ENCODE results near the gene S100A12. TPM values are rescaled to one million over a fixed set of nuclear protein-coding genes. Genes with fewer than 3 reads are reported as not detected.
A peak's percentile ranks its signal among the peaks of the same experiment; 100 is the strongest.

S100A12 gene
- polyA plus RNA-seq, 1 experiment = not detected

DNA sequence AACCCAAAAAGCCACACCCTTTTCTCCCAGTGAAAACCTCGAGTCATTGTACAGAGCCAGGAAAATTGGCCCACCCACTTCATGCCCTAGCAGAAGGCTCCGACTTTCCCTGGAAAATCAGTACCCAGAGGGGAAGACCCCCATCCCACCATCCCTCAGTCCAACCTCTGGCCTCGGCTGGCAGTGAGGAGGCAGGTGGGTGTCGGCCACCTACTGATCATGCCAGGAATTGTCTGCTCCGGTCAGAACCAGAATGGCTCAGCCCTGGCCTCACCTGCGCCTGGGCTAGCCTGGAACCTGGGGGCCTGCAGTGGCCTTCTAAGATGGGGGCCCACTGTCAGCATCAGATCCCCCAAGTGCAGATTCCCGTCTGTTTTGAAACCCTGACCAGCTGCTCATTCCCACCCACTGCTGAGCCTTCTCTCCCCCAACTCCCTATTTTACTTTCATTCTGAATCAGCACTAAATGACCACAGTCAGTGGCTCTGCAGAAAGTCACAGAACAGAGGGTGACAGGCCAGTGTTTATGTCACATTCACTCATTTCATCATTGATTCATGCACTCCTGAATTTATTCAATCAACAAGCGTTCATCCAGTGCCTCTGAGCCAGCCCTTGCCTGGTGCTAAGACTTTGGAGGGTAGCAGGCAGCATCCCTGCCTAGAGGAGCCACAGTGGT lies 20.8 kb downstream of the S100A12 start:
- Histone ChIP-seq H3K27me3 (ENCODE audit: control insufficient read depth, insufficient read depth, low read length) (peaks cover 5% of the 10 kb centered on the region; the same call in 1 of the 2 replicates), H3K36me3 (ENCODE audit: control insufficient read depth, insufficient read depth, low read length) (no peaks in the 10 kb centered on the region), H3K4me3 (ENCODE audit: low read depth, low read length) (no peak overlapping the region)
- ChIA-PET POLR2A (no interaction called here), CTCF (interaction anchor here (0.7 to 17.9 kb wide), 15 partner anchors 9 to 397 kb away, joined by 3 to 404 read pairs (median 4); no protein-coding TSS in a partner anchor)
- TF ChIP-seq, protein P1, sequence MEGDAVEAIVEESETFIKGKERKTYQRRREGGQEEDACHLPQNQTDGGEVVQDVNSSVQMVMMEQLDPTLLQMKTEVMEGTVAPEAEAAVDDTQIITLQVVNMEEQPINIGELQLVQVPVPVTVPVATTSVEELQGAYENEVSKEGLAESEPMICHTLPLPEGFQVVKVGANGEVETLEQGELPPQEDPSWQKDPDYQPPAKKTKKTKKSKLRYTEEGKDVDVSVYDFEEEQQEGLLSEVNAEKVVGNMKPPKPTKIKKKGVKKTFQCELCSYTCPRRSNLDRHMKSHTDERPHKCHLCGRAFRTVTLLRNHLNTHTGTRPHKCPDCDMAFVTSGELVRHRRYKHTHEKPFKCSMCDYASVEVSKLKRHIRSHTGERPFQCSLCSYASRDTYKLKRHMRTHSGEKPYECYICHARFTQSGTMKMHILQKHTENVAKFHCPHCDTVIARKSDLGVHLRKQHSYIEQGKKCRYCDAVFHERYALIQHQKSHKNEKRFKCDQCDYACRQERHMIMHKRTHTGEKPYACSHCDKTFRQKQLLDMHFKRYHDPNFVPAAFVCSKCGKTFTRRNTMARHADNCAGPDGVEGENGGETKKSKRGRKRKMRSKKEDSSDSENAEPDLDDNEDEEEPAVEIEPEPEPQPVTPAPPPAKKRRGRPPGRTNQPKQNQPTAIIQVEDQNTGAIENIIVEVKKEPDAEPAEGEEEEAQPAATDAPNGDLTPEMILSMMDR (IDR thresholded peaks at IDR 0.05; ENCODE audit: insufficient read depth, low read depth, low read length) = no peak
- DNase-seq (ENCODE audit: low read depth) = no peak

DNA sequence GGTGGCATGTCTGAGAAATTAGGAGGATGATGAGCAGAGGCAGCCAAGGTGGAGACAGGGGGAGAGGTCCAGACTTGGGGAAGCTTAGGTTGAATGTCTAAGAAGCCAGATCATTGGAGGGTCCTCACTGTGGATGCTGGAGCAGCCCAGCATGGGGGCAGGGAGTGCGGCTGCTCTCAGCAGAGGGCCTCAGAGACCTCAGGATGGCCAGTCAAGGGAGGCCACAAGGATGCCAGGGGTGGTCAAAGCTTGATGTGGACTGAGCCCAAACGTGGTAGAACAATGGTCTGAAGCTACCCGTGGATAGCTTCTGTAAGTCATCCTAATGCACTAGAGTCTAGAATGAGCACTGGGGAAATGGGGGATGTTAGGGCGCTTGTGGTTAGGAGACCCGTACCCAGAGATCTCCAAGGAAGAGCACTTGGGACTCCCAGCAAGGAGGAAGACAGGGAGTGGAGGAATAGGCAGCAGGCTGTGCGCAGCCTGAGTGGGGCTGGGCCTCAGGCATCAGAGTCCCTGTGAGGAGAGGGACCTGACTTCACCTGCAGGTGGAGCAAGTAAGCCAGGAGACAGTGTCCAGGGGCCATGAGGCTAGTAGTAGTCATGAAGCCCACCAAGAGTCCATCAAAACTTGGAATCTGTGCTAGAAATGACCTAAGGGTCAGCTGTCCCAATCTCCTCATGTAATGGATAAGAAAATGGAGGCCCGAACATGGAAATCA lies 22.0 kb downstream of the S100A12 start:
- POLR2A ChIA-PET = no interaction called here

DNA sequence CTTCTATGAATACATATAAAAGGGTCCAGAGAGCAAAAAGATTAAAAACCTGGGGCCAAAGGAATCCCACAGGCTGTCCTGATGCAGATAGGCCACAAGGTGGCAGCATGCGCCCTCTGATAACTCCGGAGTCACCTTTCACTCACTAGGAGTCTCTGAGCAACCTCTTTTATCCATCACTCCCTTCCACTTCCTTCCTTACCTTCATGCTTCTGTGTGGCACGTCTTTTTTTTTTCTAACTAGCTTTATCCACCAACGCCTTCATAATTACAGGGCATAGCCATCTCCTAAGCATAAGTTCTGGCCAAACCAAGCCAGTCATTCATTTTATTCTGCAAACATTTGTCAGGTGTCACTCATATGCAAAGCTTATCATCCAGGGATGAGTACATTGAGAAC lies 22.9 kb downstream of the S100A12 start:
- Histone ChIP-seq H3K4me3 (ENCODE audit: low read depth, low read length) (no peak overlapping the region), H3K36me3 (ENCODE audit: control insufficient read depth, insufficient read depth, low read length) (no peaks in the 10 kb centered on the region), H3K27me3 (ENCODE audit: control insufficient read depth, insufficient read depth, low read length) (peaks cover 6% of the 10 kb centered on the region; the same call in 1 of the 2 replicates)
- DNase-seq (ENCODE audit: low read depth) = no peak
- TF ChIP-seq, protein P1 (IDR thresholded peaks at IDR 0.05; ENCODE audit: insufficient read depth, low read depth, low read length) = peak; percentile 80
- ChIA-PET POLR2A (no interaction called here), CTCF (interaction anchor here (0.7 to 17.9 kb wide), 28 partner anchors 9 to 594 kb away, joined by 3 to 404 read pairs (median 4); partner anchors contain the start of gene DENND4B)

More for the DNA sequence above, 22.0 kb downstream of the S100A12 start:
- DNase-seq (ENCODE audit: low read depth) = no peak
- TF ChIP-seq, protein P1 (IDR thresholded peaks at IDR 0.05; ENCODE audit: insufficient read depth, low read depth, low read length) = peak; percentile 43
- CTCF ChIA-PET = interaction anchor here (0.7 to 17.9 kb wide), 23 partner anchors 9 to 395 kb away, joined by 3 to 404 read pairs (median 4); no protein-coding TSS in a partner anchor
- Histone ChIP-seq H3K36me3 (ENCODE audit: control insufficient read depth, insufficient read depth, low read length) (no peaks in the 10 kb centered on the region), H3K4me3 (ENCODE audit: low read depth, low read length) (no peak overlapping the region), H3K27me3 (ENCODE audit: control insufficient read depth, insufficient read depth, low read length) (peaks cover 6% of the 10 kb centered on the region; the same call in 1 of the 2 replicates)

DNA sequence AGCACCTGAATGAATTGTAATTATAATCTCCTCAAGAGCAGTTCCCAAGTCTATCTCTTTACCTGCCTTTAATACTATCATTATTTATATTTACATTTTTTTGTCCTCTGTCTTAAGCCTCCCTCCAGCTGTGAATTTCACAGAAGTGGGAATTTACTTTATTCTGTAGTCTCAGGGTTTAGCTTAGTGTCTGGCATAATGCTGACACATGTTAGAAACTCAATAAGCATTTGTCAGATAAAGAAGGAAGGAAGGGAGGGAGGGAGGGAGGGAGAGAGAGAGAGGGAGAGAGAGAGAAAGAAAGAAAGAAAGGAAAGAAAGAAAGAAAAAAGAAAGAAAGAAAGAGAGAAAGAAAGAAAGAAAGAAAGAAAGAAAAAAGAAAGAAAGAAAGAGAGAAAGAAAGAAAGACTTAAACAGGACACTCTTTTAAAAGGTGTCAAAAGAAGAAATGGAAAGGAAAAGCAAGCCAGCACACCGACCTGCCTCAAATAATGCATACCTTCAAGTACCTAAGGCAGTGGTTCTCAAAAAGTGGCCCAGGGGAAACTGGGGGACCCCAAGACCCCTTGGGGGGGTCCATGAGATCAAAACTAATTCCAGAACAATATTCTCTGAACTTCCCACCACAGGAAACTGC lies 25.0 kb downstream of the S100A12 start:
- no peak for DNase-seq (ENCODE audit: low read depth)
- Histone ChIP-seq H3K27me3 (ENCODE audit: control insufficient read depth, insufficient read depth, low read length) (peaks cover 6% of the 10 kb centered on the region; the same call in 1 of the 2 replicates), H3K4me3 (ENCODE audit: low read depth, low read length) (no peak overlapping the region), H3K36me3 (ENCODE audit: control insufficient read depth, insufficient read depth, low read length) (no peaks in the 10 kb centered on the region)
- TF ChIP-seq, protein P1 (IDR thresholded peaks at IDR 0.05; ENCODE audit: insufficient read depth, low read depth, low read length) = no peak
- CTCF ChIA-PET = interaction anchor here (17.9 kb wide), 1 partner anchor 145 kb away, joined by 404 read pairs; no protein-coding TSS in a partner anchor
- POLR2A ChIA-PET = no interaction called here
